ENCODE data around the gene TBC1D3I. TPM values are rescaled to one million over a fixed set of nuclear protein-coding genes. Genes with fewer than 3 reads are reported as not detected.
"Not testable (repeated sequence)": the region's sequence is repeated elsewhere in the genome, so short reads cannot be mapped to it uniquely, and the experiment has no call there.

TBC1D3I gene
- total RNA-seq, 4 donors from 2014 or later = 0.70 to 0.80 TPM; not detected in 2

DNA sequence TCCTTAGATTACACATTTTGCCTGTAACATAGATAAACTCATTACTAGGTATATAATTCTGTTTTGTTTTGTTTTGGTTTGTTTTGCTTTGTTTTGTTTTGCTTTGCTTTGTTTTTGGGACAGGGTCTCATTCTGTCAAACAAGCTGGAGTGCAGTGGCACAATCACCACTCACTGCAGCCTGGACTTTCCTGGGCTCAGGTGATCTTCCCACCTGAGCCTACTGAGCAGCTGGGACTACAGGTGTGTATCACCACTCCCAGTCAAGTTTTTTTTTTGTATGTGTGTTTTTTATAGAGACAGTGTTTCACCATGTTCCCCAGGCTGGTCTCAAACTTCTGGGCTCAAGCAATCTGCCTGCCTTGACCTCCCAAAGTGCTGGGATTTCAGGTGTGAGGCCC lies 54.8 kb downstream of the TBC1D3I start:
- TF ChIP-seq, protein P1, sequence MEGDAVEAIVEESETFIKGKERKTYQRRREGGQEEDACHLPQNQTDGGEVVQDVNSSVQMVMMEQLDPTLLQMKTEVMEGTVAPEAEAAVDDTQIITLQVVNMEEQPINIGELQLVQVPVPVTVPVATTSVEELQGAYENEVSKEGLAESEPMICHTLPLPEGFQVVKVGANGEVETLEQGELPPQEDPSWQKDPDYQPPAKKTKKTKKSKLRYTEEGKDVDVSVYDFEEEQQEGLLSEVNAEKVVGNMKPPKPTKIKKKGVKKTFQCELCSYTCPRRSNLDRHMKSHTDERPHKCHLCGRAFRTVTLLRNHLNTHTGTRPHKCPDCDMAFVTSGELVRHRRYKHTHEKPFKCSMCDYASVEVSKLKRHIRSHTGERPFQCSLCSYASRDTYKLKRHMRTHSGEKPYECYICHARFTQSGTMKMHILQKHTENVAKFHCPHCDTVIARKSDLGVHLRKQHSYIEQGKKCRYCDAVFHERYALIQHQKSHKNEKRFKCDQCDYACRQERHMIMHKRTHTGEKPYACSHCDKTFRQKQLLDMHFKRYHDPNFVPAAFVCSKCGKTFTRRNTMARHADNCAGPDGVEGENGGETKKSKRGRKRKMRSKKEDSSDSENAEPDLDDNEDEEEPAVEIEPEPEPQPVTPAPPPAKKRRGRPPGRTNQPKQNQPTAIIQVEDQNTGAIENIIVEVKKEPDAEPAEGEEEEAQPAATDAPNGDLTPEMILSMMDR (IDR thresholded peaks at IDR 0.05) = no peak
- TF ChIP-seq POLR2A (IDR thresholded peaks at IDR 0.05) = no peak
- DNase-seq = no peak

DNA sequence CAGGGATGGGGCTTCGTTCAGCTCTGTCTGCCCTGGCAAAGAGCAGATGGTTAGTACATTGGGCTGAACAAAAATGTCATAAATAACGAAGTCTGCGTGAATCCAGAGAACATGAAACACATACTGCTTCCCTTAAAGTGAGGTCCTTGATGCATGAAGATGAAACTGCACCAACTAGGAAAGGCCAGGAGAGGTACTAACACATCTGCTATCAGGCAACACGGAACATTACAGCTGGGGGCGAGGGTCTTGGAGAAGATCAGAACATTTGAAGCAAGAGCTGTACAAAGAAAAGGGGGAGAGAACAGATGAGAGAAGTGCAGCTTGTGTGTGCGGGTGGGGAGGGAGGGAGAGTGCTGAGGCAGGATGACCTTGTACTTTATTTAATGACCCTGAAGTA lies 57.0 kb downstream of the TBC1D3I start:
- H3K27me3 ChIP-seq, DNase-seq, H3K9me3 ChIP-seq, H3K36me3 ChIP-seq, H3K4me3 ChIP-seq, H3K27ac ChIP-seq: not testable (repeated sequence)
- peaks cover 0 to 12% (median 0%) of the 10 kb centered on the region in 4 donors for H3K4me1 ChIP-seq

More for the DNA sequence above, 54.8 kb downstream of the TBC1D3I start:
- Histone ChIP-seq H3K36me3 (no peaks in the 10 kb centered on the region), H3K27ac (no peak overlapping the region), H3K9me3 (no peaks in the 10 kb centered on the region), H3K27me3 (no peaks in the 10 kb centered on the region), H3K4me1 (peaks cover 0 to 6% (median 0%) of the 10 kb centered on the region in 4 donors), H3K4me3 (no peak overlapping the region)

DNA sequence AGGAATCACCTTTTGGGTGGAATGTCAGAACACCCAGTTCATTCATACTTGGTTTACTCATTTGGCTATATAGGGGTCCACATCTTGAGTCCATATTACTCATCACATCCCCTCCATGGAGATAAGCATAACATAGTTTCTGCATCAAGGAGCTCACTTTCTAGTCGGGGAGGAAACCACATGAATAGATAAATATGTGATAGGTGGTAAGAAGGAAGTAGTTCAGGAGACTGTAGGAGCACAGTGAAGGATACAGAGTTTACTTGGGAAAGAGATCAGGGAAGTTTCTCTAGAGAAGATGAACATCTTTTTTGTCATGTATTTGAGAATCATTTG lies 57.9 kb downstream of the TBC1D3I start:
- H3K4me3 ChIP-seq, H3K27ac ChIP-seq, H3K36me3 ChIP-seq, H3K27me3 ChIP-seq, DNase-seq, H3K9me3 ChIP-seq: not testable (repeated sequence)
- H3K4me1 ChIP-seq = peaks cover 0 to 12% (median 0%) of the 10 kb centered on the region in 4 donors

DNA sequence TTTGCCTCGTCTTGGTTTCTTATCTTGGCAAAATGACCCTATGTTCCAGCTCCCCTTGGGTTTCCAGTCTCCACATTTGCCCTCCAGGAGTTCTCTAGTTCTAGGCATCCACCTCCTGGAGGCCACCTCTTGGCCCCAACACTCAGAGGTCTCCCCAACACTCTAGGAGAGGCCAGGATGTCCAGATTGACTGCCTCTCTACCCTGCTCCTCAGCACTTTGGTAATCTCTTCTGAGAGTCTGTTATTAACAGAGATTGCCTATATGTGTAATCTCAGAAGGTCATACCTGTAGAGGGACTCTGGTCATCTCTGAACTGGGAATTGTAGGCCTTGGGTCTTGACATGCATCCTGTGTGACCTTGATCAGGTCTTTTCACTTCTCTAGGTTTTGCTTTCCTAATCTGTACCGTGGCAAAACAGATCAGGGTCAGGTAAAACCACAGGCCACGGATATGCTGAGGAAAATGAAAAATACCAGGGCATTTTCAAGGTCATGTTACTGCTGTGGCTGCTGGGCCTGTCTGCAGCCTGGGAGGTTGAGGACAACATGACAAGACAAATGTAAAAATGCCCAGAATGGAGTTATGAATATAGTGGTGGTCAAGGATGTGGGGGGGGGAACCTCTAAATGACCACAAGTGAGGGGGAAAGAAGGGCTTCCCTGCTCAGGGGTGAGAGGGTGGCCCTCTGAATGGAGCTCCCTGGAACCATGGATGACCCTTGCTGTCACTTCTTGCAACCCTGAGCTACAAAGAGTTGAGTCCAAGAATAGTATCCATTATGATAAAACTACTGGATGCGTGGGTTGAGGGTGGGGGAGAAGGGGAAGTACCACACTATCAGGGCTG lies 58.5 kb downstream of the TBC1D3I start:
- Histone ChIP-seq H3K4me1 (peaks cover 0 to 12% (median 0%) of the 10 kb centered on the region in 4 donors), H3K4me3 (no peak overlapping the region), H3K36me3 (no peaks in the 10 kb centered on the region), H3K27me3 (no peaks in the 10 kb centered on the region), H3K27ac (no peak overlapping the region), H3K9me3 (no peaks in the 10 kb centered on the region)
- no peak for DNase-seq
- no peak for TF ChIP-seq POLR2A (IDR thresholded peaks at IDR 0.05)
- TF ChIP-seq, protein P1 (IDR thresholded peaks at IDR 0.05) = no peak

DNA sequence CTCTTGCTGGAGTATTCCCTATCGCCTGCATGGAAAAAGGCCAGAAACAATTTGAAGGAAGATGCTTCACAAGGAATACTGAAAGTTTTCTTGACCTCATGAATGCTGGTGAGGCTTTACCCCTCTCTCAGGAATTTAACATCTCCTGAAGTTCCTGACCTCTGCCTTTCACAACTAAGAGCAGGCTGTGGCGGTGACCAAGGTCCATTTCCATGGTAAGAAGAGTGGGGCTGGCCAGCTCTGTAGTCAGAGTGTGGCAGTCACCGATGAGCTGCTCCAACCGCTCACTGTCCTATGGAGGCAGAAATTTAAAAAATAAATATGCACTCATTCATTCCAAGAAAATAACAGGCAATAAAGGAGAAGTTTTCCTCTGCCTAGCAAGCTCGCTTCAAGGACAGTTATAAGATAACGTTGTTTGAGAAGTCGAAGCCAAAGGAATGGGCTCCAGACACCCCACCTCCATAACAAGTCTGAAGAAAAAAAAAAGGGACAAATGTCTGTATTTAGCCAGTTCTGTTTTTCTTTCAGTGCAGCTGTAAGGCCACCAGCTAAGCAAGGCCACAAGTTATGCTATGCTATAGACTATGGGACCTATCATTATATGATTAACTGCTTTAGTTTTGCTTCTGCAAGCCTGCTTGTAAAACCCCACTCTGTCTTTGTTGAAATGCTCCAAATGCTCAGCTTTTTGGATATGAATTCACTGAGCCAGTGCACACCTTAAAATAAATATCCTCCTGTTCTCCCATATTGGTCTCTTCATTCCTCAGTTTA lies 59.5 kb downstream of the TBC1D3I start:
- no peaks in the 10 kb centered on the region for H3K9me3 ChIP-seq
- H3K27ac ChIP-seq = no peak overlapping the region
- no peaks in the 10 kb centered on the region for H3K36me3 ChIP-seq
- H3K27me3 ChIP-seq = no peaks in the 10 kb centered on the region
- no peak for TF ChIP-seq POLR2A (IDR thresholded peaks at IDR 0.05)
- TF ChIP-seq, protein P1 (IDR thresholded peaks at IDR 0.05) = no peak
- no peak for DNase-seq
- no peak overlapping the region for H3K4me3 ChIP-seq
- H3K4me1 ChIP-seq = peaks cover 0 to 7% (median 0%) of the 10 kb centered on the region in 4 donors

Small RNA genes lying within 50 kb of the gene (small RNA-seq; reads per million reads assigned to genes)
- gene AC243829.3 = 0 reads per million in 2 donors
- 0 reads per million in 2 donors for gene AC243829.6
- gene RF00019 = 0 reads per million in 2 donors

Other genes with a start within 250 kb of the TBC1D3I start
- gene CCL23, start 246.6 kb downstream of the TBC1D3I start, total RNA-seq = 1 to 10 TPM in 1 of 4 donors, not detected in 3; 3.6 TPM
- gene CCL18, start 200.3 kb downstream of the TBC1D3I start, total RNA-seq = 1 to 10 TPM in 2 of 4 donors, not detected in 2; 3.3 to 3.9 TPM
- 1 to 10 TPM in 1 of 4 donors, under 1 TPM in 1, not detected in 2; 0.80 to 5.8 TPM for gene CCL3, start 174.4 kb downstream of the TBC1D3I start, total RNA-seq
- gene CCL4, start 160.7 kb downstream of the TBC1D3I start, total RNA-seq = 1 to 10 TPM in 2 of 4 donors, not detected in 2; 1.1 to 1.5 TPM
- 10 to 100 TPM in 2 of 4 donors, 1 to 10 TPM in 2; 3.4 to 69.3 (median 11.7) TPM for gene TBC1D3B, start 87.9 kb downstream of the TBC1D3I start, total RNA-seq
- gene CCL3L1, start 67.8 kb downstream of the TBC1D3I start, total RNA-seq = 1 to 10 TPM in 1 of 4 donors, not detected in 3; 3.3 TPM
- 10 to 100 TPM in 1 of 4 donors, 1 to 10 TPM in 1, not detected in 2; 1.3 to 24.8 TPM for gene CCL4L2, start 53.5 kb downstream of the TBC1D3I start, total RNA-seq
- 1 to 10 TPM in 1 of 4 donors, not detected in 3; 8.4 TPM for gene TBC1D3G, start 59.3 kb upstream of the TBC1D3I start, total RNA-seq
- not detected for gene TBC1D3H, start 123.9 kb upstream of the TBC1D3I start, total RNA-seq
- 10 to 100 TPM; 13.8 to 29.7 (median 17.9) TPM for gene ZNHIT3, start 222.1 kb upstream of the TBC1D3I start, total RNA-seq